HG02678 (cell line): ENCODE data around the gene PER1.
A peak's percentile ranks its signal among the peaks of the same experiment; 100 is the strongest.

Experiments used
- ATAC-seq: cut with Tn5 transposase; IDR thresholded peaks from one replicate; pipeline ENCODE4 v1.9.1; 2021; ENCODE audit warnings: mild to moderate bottlenecking, moderate library complexity; ENCODE audit not compliant: unreplicated experiment

PER1 gene

GRCh38 chr17:8096541-8096940 lies 55.7 kb downstream of the PER1 start:
- ATAC-seq = no peak

GRCh38 chr17:8095361-8095760 lies 56.8 kb downstream of the PER1 start:
- no peak for ATAC-seq

- ATAC-seq = peak; percentile 63
Measured at GRCh38 chr17:8091033-8091687, 61.0 kb downstream of the PER1 start.
